ENCODE data around the gene F7. TPM values are rescaled to one million over a fixed set of nuclear protein-coding genes. Genes with fewer than 3 reads are reported as not detected.

F7 gene
- total and polyA plus RNA-seq, 9 of the 15 experiments (the other 6 are each of a cell fraction or from before 2014, with no cell fraction given), result not detected

- H3K4me1 ChIP-seq (replicated peaks in 1 of 2; ENCODE audit: control insufficient read depth in 2 of 2, insufficient read depth in 2 of 2, low read length in 2 of 2), result peaks cover 2 to 4% of the 10 kb centered on the region in 2 experiments; a peak in 4 of 5 replicates
- no peak for ATAC-seq
- H3K9me3 ChIP-seq (replicated peaks; ENCODE audit: control insufficient read depth, insufficient read depth, low read depth, low read length), result no peaks in the 10 kb centered on the region
- peaks cover 12 to 61% of the 10 kb centered on the region in 2 experiments for H3K27me3 ChIP-seq (ENCODE audit: control insufficient read depth in 2 of 2, insufficient read depth in 2 of 2, low read length in 2 of 2)
- intact Hi-C loops (cut with micrococcal nuclease), result no loop called here
- 0% methylated on average over 19 of the region's 22 CpGs for WGBS (ENCODE audit: insufficient coverage, low coverage, missing lambda C conversion rate)
- H4K20me1 ChIP-seq (replicated peaks; ENCODE audit: control insufficient read depth, insufficient read depth, low read length), result no peaks in the 10 kb centered on the region
- no peak overlapping the region for H3K9ac ChIP-seq (ENCODE audit: insufficient read depth in 1 of 2, low read depth in 2 of 2, low read length in 2 of 2)
- no peak for DNase-seq (ENCODE audit: extremely low read depth in 1 of 4, low spot score in 3 of 4)
- FAIRE-seq, result no peak
- H2AFZ ChIP-seq (ENCODE audit: low read depth, low read length), result no peak overlapping the region
- no peak overlapping the region for H3K4me2 ChIP-seq (ENCODE audit: insufficient read depth, low read length)
- H3K79me2 ChIP-seq (ENCODE audit: control insufficient read depth, insufficient read depth, low read length), result no peaks in the 10 kb centered on the region
- POLR2A ChIA-PET, result no interaction called here
- H3K9me1 ChIP-seq (ENCODE audit: control insufficient read depth, insufficient read depth, low read length), result no peaks in the 10 kb centered on the region
- BruUV-seq (replicated peaks), result no TSS peak
- in situ Hi-C loops (cut with MboI), result no loop called here
- no peak overlapping the region for H3K4me3 ChIP-seq
- H3K27ac ChIP-seq (ENCODE audit: extremely low read depth, low read depth, low read length), result no peak overlapping the region
- no peaks in the 10 kb centered on the region for H3K36me3 ChIP-seq (ENCODE audit: control insufficient read depth, insufficient read depth, low read length)
- CTCF ChIA-PET (ENCODE audit: low intra/inter-chr PET ratio), result no interaction called here
- TF ChIP-seq TRIM25 (IDR thresholded peaks at IDR 0.05; ENCODE audit: borderline replicate concordance) (no peak), NRF1 (conservative IDR thresholded peaks at IDR 0.05 in 1 of 2, IDR thresholded peaks at IDR 0.05 in 1 of 2) (no peak), FOXA3 (CRISPR knock-in tag; conservative IDR thresholded peaks at IDR 0.05 in 1 of 2, IDR thresholded peaks at IDR 0.05 in 1 of 2) (no peak), PHF21A (IDR thresholded peaks at IDR 0.05; ENCODE audit: borderline replicate concordance, low read depth) (no peak), ZNF717 (CRISPR knock-in tag; IDR thresholded peaks at IDR 0.05) (no peak), UBTF (IDR thresholded peaks at IDR 0.05; ENCODE audit: borderline replicate concordance in 1 of 2, low read depth in 2 of 2, low read length in 2 of 2) (no peak), ZNF282 (CRISPR knock-in tag; IDR thresholded peaks at IDR 0.05) (no peak), ZNF197 (CRISPR knock-in tag; IDR thresholded peaks at IDR 0.05; ENCODE audit: low read depth) (no peak), ZNF263 (CRISPR knock-in tag; IDR thresholded peaks at IDR 0.05; ENCODE audit: borderline replicate concordance) (no peak), POU5F1 (IDR thresholded peaks at IDR 0.05; ENCODE audit: borderline replicate concordance, low read depth, low read length, partially characterized antibody) (no peak), PURB (CRISPR knock-in tag; IDR thresholded peaks at IDR 0.05; ENCODE audit: low read depth) (no peak), ZNF316 (IDR thresholded peaks at IDR 0.05) (no peak), ZNF23 (CRISPR knock-in tag; IDR thresholded peaks at IDR 0.05) (no peak), PML (IDR thresholded peaks at IDR 0.05; ENCODE audit: low read length) (no peak), NEUROD1 (IDR thresholded peaks at IDR 0.05; ENCODE audit: borderline replicate concordance, low read depth, low read length, partially characterized antibody) (no peak), ARNT (IDR thresholded peaks at IDR 0.05) (no peak), E2F1 (CRISPR knock-in tag; IDR thresholded peaks at IDR 0.05) (no peak), MEF2D (tag; conservative IDR thresholded peaks at IDR 0.05; ENCODE audit: low read depth) (no peak)
Observed at GRCh38 chr13:113058988-113059850, 46.4 kb upstream of the F7 start.
